H1 (cell line): ENCODE results near the gene SYNPR. TPM values are rescaled to one million over a fixed set of nuclear protein-coding genes. Genes with fewer than 3 reads are reported as not detected.

ENCODE experiments used
- KDM4A ChIP-seq: IDR thresholded peaks from one replicate; pipeline ENCODE4 v1.7.1; 2012; ENCODE audit warnings: low read depth, mild to moderate bottlenecking, moderate library complexity, low read length, inconsistent platforms; ENCODE audit not compliant: severe bottlenecking
- MAFK ChIP-seq: IDR thresholded peaks from 2 replicates; pipeline ENCODE4 v1.6.1; 2012; ENCODE audit warnings: low read depth, mild to moderate bottlenecking, improper control_type of control experiment, low read length
- NANOG ChIP-seq: IDR thresholded peaks from 2 replicates; pipeline ENCODE4 v1.6.1; 2011; ENCODE audit warnings: low read length, low read depth, mild to moderate bottlenecking, inconsistent platforms; ENCODE audit not compliant: insufficient read depth, poor library complexity, severe bottlenecking
- SIX5 ChIP-seq: IDR thresholded peaks from 2 replicates; pipeline ENCODE4 v1.6.1; 2011; ENCODE audit warnings: mild to moderate bottlenecking, low read depth, low read length
- TAF1 ChIP-seq: IDR thresholded peaks from 2 replicates; pipeline ENCODE4 v1.6.1; 2011; ENCODE audit warnings: mild to moderate bottlenecking, low read depth, low read length
- TEAD4 ChIP-seq: IDR thresholded peaks from 2 replicates; pipeline ENCODE4 v1.6.1; 2012; ENCODE audit warnings: low read depth, low read length, inconsistent platforms, mixed read lengths
- polyA plus RNA-seq, 7 experiments: library from polyadenylated mRNA; depleted of rRNA in 3 of 7; stranded (reverse) in 5 of 7; unstranded in 2 of 7; fragments of >200 nt in 5 of 7; fragments of 200-250 nt in 2 of 7; gene quantifications; 1 replicate in 5 of 7; 2 replicates in 1 of 7; 4 replicates in 1 of 7; pipeline versions ENCODE4 v1.2.1 to v1.2.3, GENCODE V29; 2011 to 2013; ENCODE audit warnings: missing spikeins in 2 of 7, mixed read lengths in 2 of 7
- total RNA-seq: library from RNA; stranded (reverse); fragmentation: NEBNext Ultra II Directional; extraction: Animal tissue kit (Norgen Biotek cat#: 25700); gene quantifications from 2 replicates; pipeline ENCODE4 v1.2.1, GENCODE V29; 2021

SYNPR gene
- total and polyA plus RNA-seq, 2 of the 8 experiments (the other 6 are each of a cell fraction or from before 2014, with no cell fraction given), result 0.39 to 0.99 TPM

GRCh38 chr3:63278171-63279004 is at the start of gene SYNPR (continued):
- TF ChIP-seq KDM4A (peak; percentile 95), MAFK (no peak), TEAD4 (no peak), NANOG (no peak), SIX5 (no peak), TAF1 (no peak; the same call in 1 of the 2 replicates)
